Prostate gland (tissue), 2 donors: ENCODE data around the gene ATP1B3.

Experiments used
- POLR2A ChIP-seq: fragments of 450-650 bp; IDR thresholded peaks from one replicate; pipeline ENCODE4 v1.6.1; 2016; ENCODE audit warnings: antibody characterized with exemption, mild to moderate bottlenecking
- TF ChIP-seq, protein P1 (sequence below), 4 experiments: fragments of 200-600 bp in 2 of 4; fragments of 450-650 bp in 2 of 4; sonication (generic) in 2 of 4; IDR thresholded peaks; 1 replicate in 3 of 4; 2 replicates in 1 of 4; pipeline ENCODE4 v1.5.1; 2016 to 2019; ENCODE audit warnings: antibody characterized with exemption in 4 of 4, mild to moderate bottlenecking in 2 of 4, moderate library complexity in 2 of 4

DNA sequence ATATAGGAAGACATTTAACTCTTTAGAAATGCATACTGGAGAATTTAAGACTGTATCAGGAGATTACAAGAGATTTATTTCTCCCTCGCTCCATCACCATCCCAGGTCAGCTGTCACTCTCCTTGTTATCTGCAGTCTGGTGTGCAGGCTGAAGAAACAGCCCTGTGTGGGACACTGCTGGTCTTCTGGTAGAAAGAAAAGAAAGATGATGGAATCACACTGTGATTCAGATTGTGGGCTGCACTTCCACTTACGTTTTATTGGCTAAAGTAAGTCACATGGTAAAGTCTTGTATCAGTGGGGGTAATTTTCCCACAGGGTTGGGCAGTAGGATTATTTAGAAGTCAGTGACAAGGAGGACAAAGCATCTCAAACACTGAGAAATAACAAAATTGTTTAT, 18.1 kb upstream of the ATP1B3 start:
- TF ChIP-seq, protein P1, sequence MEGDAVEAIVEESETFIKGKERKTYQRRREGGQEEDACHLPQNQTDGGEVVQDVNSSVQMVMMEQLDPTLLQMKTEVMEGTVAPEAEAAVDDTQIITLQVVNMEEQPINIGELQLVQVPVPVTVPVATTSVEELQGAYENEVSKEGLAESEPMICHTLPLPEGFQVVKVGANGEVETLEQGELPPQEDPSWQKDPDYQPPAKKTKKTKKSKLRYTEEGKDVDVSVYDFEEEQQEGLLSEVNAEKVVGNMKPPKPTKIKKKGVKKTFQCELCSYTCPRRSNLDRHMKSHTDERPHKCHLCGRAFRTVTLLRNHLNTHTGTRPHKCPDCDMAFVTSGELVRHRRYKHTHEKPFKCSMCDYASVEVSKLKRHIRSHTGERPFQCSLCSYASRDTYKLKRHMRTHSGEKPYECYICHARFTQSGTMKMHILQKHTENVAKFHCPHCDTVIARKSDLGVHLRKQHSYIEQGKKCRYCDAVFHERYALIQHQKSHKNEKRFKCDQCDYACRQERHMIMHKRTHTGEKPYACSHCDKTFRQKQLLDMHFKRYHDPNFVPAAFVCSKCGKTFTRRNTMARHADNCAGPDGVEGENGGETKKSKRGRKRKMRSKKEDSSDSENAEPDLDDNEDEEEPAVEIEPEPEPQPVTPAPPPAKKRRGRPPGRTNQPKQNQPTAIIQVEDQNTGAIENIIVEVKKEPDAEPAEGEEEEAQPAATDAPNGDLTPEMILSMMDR (IDR thresholded peaks at IDR 0.05) = no peak
- no peak for TF ChIP-seq POLR2A
